Activated T-cell treated with anti-CD3 and anti-CD28 coated beads, Interleukin-2, amount 50 U/mL, for 1 hour (primary cell): ENCODE measurements around the gene OIP5.
"Not testable (repeated sequence)": the region's sequence is repeated elsewhere in the genome, so short reads cannot be mapped to it uniquely, and the experiment has no call there.

Experiments
- DNase-seq: peaks from one replicate; pipeline ENCODE4 v3.0.0-alpha.2; 2020

Gene OIP5

GRCh38 chr15:41301139-41301538, 31.3 kb downstream of the OIP5 start:
- DNase-seq: not testable (repeated sequence)

- no peak for DNase-seq
Observed at GRCh38 chr15:41292521-41292920, 39.9 kb downstream of the OIP5 start.

- DNase-seq: no peak
Observed at GRCh38 chr15:41291065-41291631, 41.2 kb downstream of the OIP5 start.

GRCh38 chr15:41289953-41290352, 42.4 kb downstream of the OIP5 start:
- no peak for DNase-seq

GRCh38 chr15:41288464-41288863, 43.9 kb downstream of the OIP5 start:
- no peak for DNase-seq

- no peak for DNase-seq
Observed at GRCh38 chr15:41286665-41287333, 45.6 kb downstream of the OIP5 start.

- no peak for DNase-seq
Observed at GRCh38 chr15:41285285-41285684, 47.1 kb downstream of the OIP5 start.

- DNase-seq: no peak
Observed at GRCh38 chr15:41284427-41285177, 47.8 kb downstream of the OIP5 start.

- DNase-seq: peak; percentile 96
Observed at GRCh38 chr15:41283653-41284426, 48.6 kb downstream of the OIP5 start.

GRCh38 chr15:41282980-41283652, 49.3 kb downstream of the OIP5 start:
- DNase-seq: not testable (repeated sequence)

- not testable (repeated sequence) for DNase-seq
Observed at GRCh38 chr15:41282436-41282835, 50.0 kb downstream of the OIP5 start.

- DNase-seq: no peak
Observed at GRCh38 chr15:41281236-41281635, 51.2 kb downstream of the OIP5 start.

- DNase-seq: no peak
Observed at GRCh38 chr15:41279535-41280283, 52.7 kb downstream of the OIP5 start.

- no peak for DNase-seq
Observed at GRCh38 chr15:41278319-41278718, 54.1 kb downstream of the OIP5 start.

- no peak for DNase-seq
Observed at GRCh38 chr15:41276831-41277230, 55.6 kb downstream of the OIP5 start.

- DNase-seq: no peak
Observed at GRCh38 chr15:41269887-41270286, 62.5 kb downstream of the OIP5 start.

GRCh38 chr15:41263891-41264351, 68.5 kb downstream of the OIP5 start:
- no peak for DNase-seq

GRCh38 chr15:41262571-41262970, 69.8 kb downstream of the OIP5 start:
- no peak for DNase-seq

GRCh38 chr15:41260924-41261323, 71.5 kb downstream of the OIP5 start:
- DNase-seq: not testable (repeated sequence)

- no peak for DNase-seq
Observed at GRCh38 chr15:41259546-41260189, 72.7 kb downstream of the OIP5 start.
